ENCODE measurements around the gene KRTAP10-8. TPM values are rescaled to one million over a fixed set of nuclear protein-coding genes. Genes with fewer than 3 reads are reported as not detected.

The KRTAP10-8 gene
- total RNA-seq, 1 experiment from 2014 or later, result not detected

- no peak for TF ChIP-seq JAZF1 (CRISPR knock-in tag; IDR thresholded peaks at IDR 0.05)
- no peak for TF ChIP-seq FOXJ3 (CRISPR knock-in tag; IDR thresholded peaks at IDR 0.05; ENCODE audit: borderline replicate concordance)
Measured at GRCh38 chr21:44593598-44594405, 18.1 kb upstream of the KRTAP10-8 start (continued).

- H3K4me3 Mint-ChIP-seq, result no peak overlapping the region
- H3K36me3 Mint-ChIP-seq, result no peaks in the 10 kb centered on the region
- ChIA-PET CTCF (interaction anchor here (1.4 kb wide), 1 partner anchor 107 kb away, joined by 3 read pairs; no protein-coding TSS in a partner anchor), POLR2A (interaction anchor here (0.7 to 0.8 kb wide), 2 partner anchors 41 to 199 kb away, joined by 3 to 4 read pairs; no protein-coding TSS in a partner anchor)
- H3K27ac Mint-ChIP-seq, result no peak overlapping the region
- H3K27me3 Mint-ChIP-seq (ENCODE audit: low read depth), result no peaks in the 10 kb centered on the region; the same call in 1 of the 2 replicates
- TF ChIP-seq PREB (CRISPR knock-in tag; IDR thresholded peaks at IDR 0.05; ENCODE audit: borderline replicate concordance) (no peak), CBFB (CRISPR knock-in tag; IDR thresholded peaks at IDR 0.05; ENCODE audit: low read depth) (no peak), KAT7 (CRISPR knock-in tag; IDR thresholded peaks at IDR 0.05; ENCODE audit: borderline replicate concordance) (no peak), CTCF (IDR thresholded peaks at IDR 0.05) (no peak), FOXJ3 (CRISPR knock-in tag; IDR thresholded peaks at IDR 0.05; ENCODE audit: borderline replicate concordance) (no peak), ZSCAN18 (CRISPR knock-in tag; IDR thresholded peaks at IDR 0.05) (no peak), JAZF1 (CRISPR knock-in tag; IDR thresholded peaks at IDR 0.05) (no peak)
- DNase-seq (ENCODE audit: low spot score) (no peak), ATAC-seq (no peak)
- peaks cover 44% of the 10 kb centered on the region for H3K4me1 Mint-ChIP-seq
- H3K9me3 Mint-ChIP-seq, result no peaks in the 10 kb centered on the region
Measured at GRCh38 chr21:44594406-44594916, 17.4 kb upstream of the KRTAP10-8 start.

GRCh38 chr21:44595524-44595923 is 16.4 kb upstream of the KRTAP10-8 start:
- H3K36me3 Mint-ChIP-seq, result no peaks in the 10 kb centered on the region
- CTCF ChIA-PET, result interaction anchor here (1.4 kb wide), 1 partner anchor 108 kb away, joined by 3 read pairs; no protein-coding TSS in a partner anchor
- POLR2A ChIA-PET, result no interaction called here
- H3K4me3 Mint-ChIP-seq, result no peak overlapping the region
- no peak for ATAC-seq
- no peak for DNase-seq (ENCODE audit: low spot score)
- no peaks in the 10 kb centered on the region for H3K9me3 Mint-ChIP-seq
- H3K27me3 Mint-ChIP-seq (ENCODE audit: low read depth), result no peaks in the 10 kb centered on the region; the same call in 1 of the 2 replicates
- peaks cover 51% of the 10 kb centered on the region for H3K4me1 Mint-ChIP-seq
- no peak for TF ChIP-seq PRDM15 (CRISPR knock-in tag; IDR thresholded peaks at IDR 0.05)
- TF ChIP-seq ZNF232 (CRISPR knock-in tag; IDR thresholded peaks at IDR 0.05), result no peak
- no peak for TF ChIP-seq ATF3 (CRISPR knock-in tag; conservative IDR thresholded peaks at IDR 0.05)
- no peak for TF ChIP-seq NFYB (CRISPR knock-in tag; conservative IDR thresholded peaks at IDR 0.05; ENCODE audit: low read depth)
- no peak for TF ChIP-seq HMGXB4 (CRISPR knock-in tag; IDR thresholded peaks at IDR 0.05)
- no peak for TF ChIP-seq NR1H2 (CRISPR knock-in tag; IDR thresholded peaks at IDR 0.05)
- TF ChIP-seq CBFB (CRISPR knock-in tag; IDR thresholded peaks at IDR 0.05; ENCODE audit: low read depth), result no peak
- no peak overlapping the region; the same call in 1 of the 2 replicates for H3K27ac Mint-ChIP-seq
